Astrocyte of the hippocampus (primary cell): Measurements from ENCODE around the gene LRP1B.

Experiments used
- DNase-seq: peaks from one replicate; pipeline ENCODE4 v3.0.0; 2011; ENCODE audit warnings: low read depth, low spot score

Gene LRP1B

GRCh38 chr2:141517852-141518421 is 612.9 kb downstream of the LRP1B start:
- no peak for DNase-seq

- no peak for DNase-seq
Measured at GRCh38 chr2:141517180-141517851, 613.5 kb downstream of the LRP1B start.

GRCh38 chr2:141515931-141516330 is 614.9 kb downstream of the LRP1B start:
- DNase-seq = no peak

- DNase-seq = no peak
Measured at GRCh38 chr2:141513853-141514252, 617.0 kb downstream of the LRP1B start.

GRCh38 chr2:141508806-141509595 is 621.8 kb downstream of the LRP1B start:
- DNase-seq = no peak

- DNase-seq = no peak
Measured at GRCh38 chr2:141508086-141508752, 622.6 kb downstream of the LRP1B start.

- no peak for DNase-seq
Measured at GRCh38 chr2:141506135-141506534, 624.7 kb downstream of the LRP1B start.

- DNase-seq = no peak
Measured at GRCh38 chr2:141501752-141502151, 629.1 kb downstream of the LRP1B start.

GRCh38 chr2:141499123-141499522 is 631.7 kb downstream of the LRP1B start:
- DNase-seq = no peak

- peak; percentile 51 for DNase-seq
Measured at GRCh38 chr2:141498561-141498960, 632.3 kb downstream of the LRP1B start.

- no peak for DNase-seq
Measured at GRCh38 chr2:141497272-141497671, 633.5 kb downstream of the LRP1B start.

GRCh38 chr2:141496810-141497209 is 634.0 kb downstream of the LRP1B start:
- no peak for DNase-seq

- DNase-seq = no peak
Measured at GRCh38 chr2:141493936-141494335, 636.9 kb downstream of the LRP1B start.

GRCh38 chr2:141492816-141493215 is 638.0 kb downstream of the LRP1B start:
- DNase-seq = no peak

GRCh38 chr2:141490886-141491285 is 639.9 kb downstream of the LRP1B start:
- no peak for DNase-seq

- DNase-seq = no peak
Measured at GRCh38 chr2:141482697-141483096, 648.1 kb downstream of the LRP1B start.

GRCh38 chr2:141475801-141476200 is 655.0 kb downstream of the LRP1B start:
- DNase-seq = no peak

GRCh38 chr2:141468761-141469160 is 662.1 kb downstream of the LRP1B start:
- peak; percentile 16 for DNase-seq

GRCh38 chr2:141467331-141467730 is 663.5 kb downstream of the LRP1B start:
- DNase-seq = no peak

GRCh38 chr2:141464995-141465394 is 665.8 kb downstream of the LRP1B start:
- DNase-seq = no peak

- DNase-seq = peak; percentile 18
Measured at GRCh38 chr2:141458351-141458750, 672.5 kb downstream of the LRP1B start.

- DNase-seq = no peak
Measured at GRCh38 chr2:141455877-141456276, 674.9 kb downstream of the LRP1B start.
